AG09319 (cell line): ENCODE results near the gene GOLGB1.

Source experiments
- DNase-seq: peaks from one replicate; pipeline ENCODE4 v3.0.0-alpha.2; 2010; ENCODE audit warnings: low read depth; ENCODE audit errors: extremely low read depth
- TF ChIP-seq, protein P1 (sequence below): IDR thresholded peaks from 2 replicates; pipeline ENCODE4 v1.5.1; 2011; ENCODE audit warnings: low read depth, mild to moderate bottlenecking, inconsistent platforms, low read length, moderate library complexity

Gene GOLGB1

DNA sequence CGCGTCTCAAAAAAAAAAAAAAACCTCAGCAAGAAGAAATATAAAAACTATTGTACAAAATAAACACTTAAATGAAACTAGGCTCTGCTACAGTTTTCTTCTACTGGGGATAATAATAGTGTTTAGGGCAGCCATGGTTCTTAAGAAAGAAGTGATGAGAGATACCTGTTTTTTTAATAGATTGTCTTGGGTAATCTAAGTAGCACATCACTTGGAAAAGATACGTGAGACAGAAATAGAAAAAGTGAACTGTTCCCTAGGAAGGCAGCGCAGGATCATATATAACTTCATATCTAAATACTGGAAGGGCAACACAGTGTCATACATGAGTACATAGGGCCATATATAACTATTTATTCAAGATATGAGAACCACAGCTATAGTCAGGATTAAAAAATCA lies 11.9 kb downstream of the GOLGB1 start:
- DNase-seq, result no peak
- TF ChIP-seq, protein P1, sequence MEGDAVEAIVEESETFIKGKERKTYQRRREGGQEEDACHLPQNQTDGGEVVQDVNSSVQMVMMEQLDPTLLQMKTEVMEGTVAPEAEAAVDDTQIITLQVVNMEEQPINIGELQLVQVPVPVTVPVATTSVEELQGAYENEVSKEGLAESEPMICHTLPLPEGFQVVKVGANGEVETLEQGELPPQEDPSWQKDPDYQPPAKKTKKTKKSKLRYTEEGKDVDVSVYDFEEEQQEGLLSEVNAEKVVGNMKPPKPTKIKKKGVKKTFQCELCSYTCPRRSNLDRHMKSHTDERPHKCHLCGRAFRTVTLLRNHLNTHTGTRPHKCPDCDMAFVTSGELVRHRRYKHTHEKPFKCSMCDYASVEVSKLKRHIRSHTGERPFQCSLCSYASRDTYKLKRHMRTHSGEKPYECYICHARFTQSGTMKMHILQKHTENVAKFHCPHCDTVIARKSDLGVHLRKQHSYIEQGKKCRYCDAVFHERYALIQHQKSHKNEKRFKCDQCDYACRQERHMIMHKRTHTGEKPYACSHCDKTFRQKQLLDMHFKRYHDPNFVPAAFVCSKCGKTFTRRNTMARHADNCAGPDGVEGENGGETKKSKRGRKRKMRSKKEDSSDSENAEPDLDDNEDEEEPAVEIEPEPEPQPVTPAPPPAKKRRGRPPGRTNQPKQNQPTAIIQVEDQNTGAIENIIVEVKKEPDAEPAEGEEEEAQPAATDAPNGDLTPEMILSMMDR, result no peak

DNA sequence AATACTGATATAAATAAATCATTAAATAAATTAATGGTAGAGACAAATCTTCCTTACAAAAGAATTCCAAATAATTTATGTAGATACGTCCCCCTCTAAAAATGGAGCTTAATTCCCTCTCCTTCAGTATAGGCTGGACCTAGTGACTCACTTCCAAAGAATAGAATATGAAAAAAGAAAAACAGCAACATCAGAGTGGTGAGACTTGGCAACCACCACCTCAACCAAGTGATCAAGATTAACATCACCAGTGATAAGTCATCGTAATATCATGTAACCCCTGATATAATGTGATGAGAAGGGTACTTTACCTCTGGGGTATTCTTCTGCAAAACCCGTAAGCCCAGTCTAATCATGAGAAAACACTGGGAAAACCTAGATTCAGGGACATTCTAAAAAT lies 13.4 kb downstream of the GOLGB1 start:
- no peak for DNase-seq
- TF ChIP-seq, protein P1, result no peak

DNA sequence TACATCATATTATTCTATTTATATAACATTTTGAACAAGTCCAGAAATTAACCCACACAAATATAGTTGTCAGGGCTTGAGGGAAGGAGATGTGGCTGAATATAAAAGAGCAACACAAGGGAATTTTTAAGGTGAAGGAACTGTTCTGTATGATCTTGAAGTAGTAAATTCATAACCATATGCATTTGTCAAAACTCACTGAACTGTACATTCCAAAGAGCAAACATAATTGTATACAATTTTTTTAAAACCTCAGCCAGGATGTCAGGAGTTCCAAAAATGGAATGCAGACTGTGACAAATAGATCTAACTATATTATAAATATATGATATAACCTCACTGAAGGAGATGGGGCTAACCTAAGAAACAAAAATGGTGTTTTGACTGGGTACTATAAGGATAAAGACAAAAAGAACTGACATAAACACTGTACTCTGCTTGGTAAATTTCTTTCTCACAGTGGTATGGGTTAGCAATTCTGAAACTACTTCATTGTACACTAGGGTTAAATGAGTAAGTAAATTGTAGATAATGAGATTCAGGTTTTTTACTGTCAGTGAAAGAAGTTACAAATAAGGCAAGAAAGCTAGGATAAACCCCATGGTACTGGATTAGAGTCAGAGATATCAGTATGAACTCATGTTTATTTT lies 14.4 kb downstream of the GOLGB1 start:
- TF ChIP-seq, protein P1, result no peak
- DNase-seq, result no peak

DNA sequence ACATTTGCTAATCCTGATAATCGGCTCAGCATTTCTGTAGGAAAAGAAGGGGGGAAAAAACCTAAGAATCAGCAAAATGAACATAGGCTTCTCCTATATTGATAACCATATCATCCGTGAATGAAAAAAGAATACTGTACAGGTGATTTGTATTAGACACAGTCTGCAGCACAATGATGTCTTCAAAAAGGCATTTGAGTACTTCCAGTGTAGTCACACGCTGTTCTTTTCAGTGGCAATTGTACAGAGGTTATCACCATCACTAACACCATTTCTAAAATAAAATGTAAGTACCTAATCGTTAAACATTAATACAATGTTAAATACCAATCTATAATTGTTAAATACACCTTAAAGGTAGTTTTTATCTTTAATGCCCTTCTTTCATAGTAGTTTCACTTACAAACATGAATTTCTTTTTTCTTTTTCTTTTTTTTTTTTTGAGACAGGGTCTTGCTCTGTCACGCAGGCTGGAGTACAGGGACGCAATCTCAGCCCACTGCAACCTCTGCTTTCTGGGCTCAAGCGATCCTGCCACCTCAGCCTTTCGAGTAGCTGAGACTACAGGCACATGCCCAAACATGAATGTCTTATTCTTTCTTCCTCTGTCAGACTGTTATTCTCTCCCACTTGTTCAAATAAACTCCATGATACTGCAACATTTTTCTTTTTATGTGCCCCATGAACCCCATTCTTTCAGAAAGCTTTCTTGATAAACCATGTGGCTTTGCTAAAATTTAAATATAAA lies 18.4 kb downstream of the GOLGB1 start:
- TF ChIP-seq, protein P1, result no peak
- DNase-seq, result no peak

DNA sequence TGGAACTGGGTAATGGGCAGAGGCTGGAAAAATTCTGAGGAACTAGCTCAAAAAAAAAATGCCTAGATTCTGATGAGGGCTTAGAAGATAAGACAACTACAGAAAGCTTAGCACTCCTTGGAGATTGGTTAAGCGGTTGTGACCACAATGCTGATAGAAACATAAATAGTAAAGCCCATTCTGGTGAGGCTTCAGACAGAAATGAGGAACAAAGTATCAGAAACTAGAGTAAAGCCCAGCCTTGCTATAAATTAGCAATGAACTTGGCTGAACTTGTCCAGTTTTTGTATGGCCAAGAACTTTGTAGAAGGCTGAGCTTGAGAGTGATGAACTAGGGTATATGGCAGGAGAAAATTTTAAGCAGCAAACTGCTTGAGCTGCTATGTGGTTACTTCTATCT lies 25.4 kb downstream of the GOLGB1 start:
- DNase-seq, result no peak
- TF ChIP-seq, protein P1, result no peak

DNA sequence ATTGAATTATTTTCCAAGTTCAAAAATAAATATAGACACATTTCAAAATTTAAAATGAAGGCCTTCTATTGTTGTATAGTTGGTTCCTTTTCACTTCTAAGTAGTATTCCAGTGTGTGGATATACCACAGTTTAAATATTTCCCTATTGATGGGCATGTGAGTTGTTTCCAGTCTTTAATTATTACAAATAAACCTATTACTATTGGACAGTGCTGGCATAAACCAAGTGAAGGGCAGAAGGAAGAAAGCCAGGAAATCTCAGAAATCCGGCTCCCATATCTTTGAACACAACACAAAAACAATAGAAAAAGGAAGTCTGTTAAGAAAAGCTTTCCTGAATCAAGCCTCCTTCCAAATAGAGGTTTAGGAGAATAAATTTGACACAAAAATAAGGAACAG lies 26.1 kb downstream of the GOLGB1 start:
- TF ChIP-seq, protein P1, result no peak
- DNase-seq, result no peak

DNA sequence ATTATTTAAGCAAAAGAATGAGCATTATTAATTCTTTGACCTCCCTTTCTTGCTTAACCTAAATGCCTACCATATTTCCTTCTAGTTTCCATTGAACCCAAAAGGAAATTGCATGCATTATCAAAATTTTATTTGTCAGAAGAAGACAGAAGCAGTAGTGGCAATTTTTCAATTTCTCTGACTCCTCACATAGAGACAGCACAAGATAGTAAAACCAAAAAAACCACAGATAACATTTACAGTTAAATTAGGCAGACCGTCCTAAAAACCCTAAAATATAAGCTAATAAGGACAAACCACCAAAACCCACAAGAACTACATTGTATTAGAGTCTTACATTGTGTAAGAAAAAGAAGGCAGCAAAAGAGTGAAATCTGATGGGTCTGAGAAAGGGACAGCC lies 27.1 kb downstream of the GOLGB1 start:
- no peak for DNase-seq
- TF ChIP-seq, protein P1, result no peak
